ENCODE results near the gene FOXO1.

DNA sequence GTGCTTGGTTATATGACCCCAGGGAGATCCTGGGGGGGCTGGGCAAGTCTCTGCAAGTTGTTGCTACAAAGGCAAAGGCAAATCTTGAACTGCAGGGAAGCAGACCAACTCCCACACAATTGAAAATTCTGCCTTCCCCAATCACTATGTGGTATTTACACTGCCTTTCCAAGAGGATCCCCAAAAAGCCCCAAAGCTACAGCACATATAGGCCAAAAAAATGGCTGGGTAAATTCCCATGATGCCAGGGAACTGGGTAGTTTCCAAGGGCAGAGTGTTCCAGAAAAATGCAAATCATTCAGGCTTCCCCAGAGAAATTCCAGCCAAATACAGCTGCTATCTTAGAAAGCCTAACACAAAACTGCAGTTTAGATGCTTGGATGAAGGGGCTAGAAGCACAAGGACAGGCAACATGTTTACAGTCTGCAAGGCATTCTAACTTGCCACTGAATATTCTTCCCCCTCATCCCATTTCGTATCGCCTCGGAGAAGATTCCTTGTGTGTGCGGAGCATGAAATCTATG is 6.2 kb downstream of the FOXO1 start:
- TF ChIP-seq, protein P1, sequence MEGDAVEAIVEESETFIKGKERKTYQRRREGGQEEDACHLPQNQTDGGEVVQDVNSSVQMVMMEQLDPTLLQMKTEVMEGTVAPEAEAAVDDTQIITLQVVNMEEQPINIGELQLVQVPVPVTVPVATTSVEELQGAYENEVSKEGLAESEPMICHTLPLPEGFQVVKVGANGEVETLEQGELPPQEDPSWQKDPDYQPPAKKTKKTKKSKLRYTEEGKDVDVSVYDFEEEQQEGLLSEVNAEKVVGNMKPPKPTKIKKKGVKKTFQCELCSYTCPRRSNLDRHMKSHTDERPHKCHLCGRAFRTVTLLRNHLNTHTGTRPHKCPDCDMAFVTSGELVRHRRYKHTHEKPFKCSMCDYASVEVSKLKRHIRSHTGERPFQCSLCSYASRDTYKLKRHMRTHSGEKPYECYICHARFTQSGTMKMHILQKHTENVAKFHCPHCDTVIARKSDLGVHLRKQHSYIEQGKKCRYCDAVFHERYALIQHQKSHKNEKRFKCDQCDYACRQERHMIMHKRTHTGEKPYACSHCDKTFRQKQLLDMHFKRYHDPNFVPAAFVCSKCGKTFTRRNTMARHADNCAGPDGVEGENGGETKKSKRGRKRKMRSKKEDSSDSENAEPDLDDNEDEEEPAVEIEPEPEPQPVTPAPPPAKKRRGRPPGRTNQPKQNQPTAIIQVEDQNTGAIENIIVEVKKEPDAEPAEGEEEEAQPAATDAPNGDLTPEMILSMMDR (IDR thresholded peaks at IDR 0.05; ENCODE audit: insufficient read depth, low read depth, low read length), result no peak
- no peak for TF ChIP-seq EZH2 (IDR thresholded peaks at IDR 0.05; ENCODE audit: insufficient read depth, low read length)

Measured in astrocyte (in vitro differentiated cells and primary cell).